Measurements from ENCODE around the gene PCNX2. TPM values are rescaled to one million over a fixed set of nuclear protein-coding genes. Genes with fewer than 3 reads are reported as not detected.

PCNX2 gene
- total RNA-seq, 3 donors from 2014 or later (not counting 1 experiment from before 2014, with no cell fraction given) = 12.9 to 25.8 (median 16.0) TPM

DNA sequence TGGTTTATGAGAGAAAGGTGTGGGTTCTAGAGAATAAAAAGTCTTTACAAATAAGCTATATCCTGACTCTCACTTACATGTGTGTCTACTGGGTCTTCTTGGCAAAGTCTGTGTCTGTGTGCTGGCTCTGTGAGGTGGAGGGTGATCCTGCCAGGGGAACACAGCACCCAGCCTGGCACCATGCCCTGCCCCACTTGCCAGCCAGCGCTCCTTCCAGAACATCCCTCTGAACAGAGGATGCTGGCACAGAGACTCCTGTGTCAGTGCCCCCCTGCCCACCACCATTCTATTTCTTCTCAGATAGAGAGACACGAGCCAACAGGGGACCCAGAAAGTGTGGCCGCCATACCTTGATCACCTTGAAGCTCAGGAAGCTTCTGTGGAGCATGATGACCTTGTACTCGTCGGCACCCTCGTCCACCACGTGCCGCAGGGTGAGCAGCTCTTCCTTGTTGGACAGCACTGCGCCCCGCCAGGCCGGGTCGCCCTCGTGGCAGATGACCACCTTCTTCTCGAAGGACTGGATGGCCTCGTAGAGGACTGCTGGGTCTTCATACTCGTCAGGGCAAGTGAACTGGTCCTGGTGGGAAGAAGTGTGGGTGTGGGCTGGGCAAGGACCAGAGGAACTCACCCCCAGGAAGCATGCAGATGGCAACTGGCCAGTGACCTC lies 295.4 kb downstream of the PCNX2 start:
- Mint-ChIP-seq H3K27ac (no peak overlapping the region), H3K4me1 (no peaks in the 10 kb centered on the region), H3K27me3 (ENCODE audit: low read depth in 2 of 2) (no peaks in the 10 kb centered on the region), H3K4me3 (no peak overlapping the region), H3K9me3 (peaks cover 0 to 2% of the 10 kb centered on the region in 2 donors), H3K36me3 (no peaks in the 10 kb centered on the region)
- ATAC-seq (no peak), DNase-seq (no peak)
- H3K27me3 ChIP-seq (ENCODE audit: control insufficient read depth, insufficient read depth, low read length) = no peaks in the 10 kb centered on the region
- intact Hi-C loops (cut with micrococcal nuclease) = no loop called here
- no peaks in the 10 kb centered on the region for H3K4me1 ChIP-seq (ENCODE audit: control insufficient read depth, insufficient read depth, low read length)
- no peak overlapping the region for H3K4me3 ChIP-seq (ENCODE audit: low read length)
- TF ChIP-seq CTCF (IDR thresholded peaks at IDR 0.05) = no peak
- no peaks in the 10 kb centered on the region for H3K9me3 ChIP-seq (ENCODE audit: control insufficient read depth, insufficient read depth, low read length)
- WGBS (ENCODE audit: insufficient coverage) = 95% methylated on average over 16 of the region's 16 CpGs
- peaks cover 24% of the 10 kb centered on the region for H3K36me3 ChIP-seq (ENCODE audit: control insufficient read depth, insufficient read depth, low read length)
- no peak overlapping the region for H3K27ac ChIP-seq (ENCODE audit: low read length)

DNA sequence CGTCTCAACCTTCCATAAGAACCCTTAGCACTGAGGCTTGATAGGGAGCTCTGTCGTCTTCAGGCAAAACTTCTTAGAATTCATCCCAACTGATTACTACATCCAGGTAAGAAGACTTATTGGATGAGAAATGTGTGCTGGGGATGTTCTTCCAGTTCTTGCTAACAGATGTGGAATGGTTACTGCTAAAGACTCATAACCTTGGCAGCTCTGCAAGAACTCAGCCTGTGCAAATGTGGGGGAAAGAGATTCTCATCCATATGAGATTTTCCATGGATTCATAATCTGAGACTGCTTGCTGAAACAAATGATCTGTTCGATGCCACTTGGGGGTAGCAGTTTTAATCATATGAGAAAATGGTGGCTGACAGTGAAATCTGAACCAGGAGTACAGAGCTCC lies 296.9 kb downstream of the PCNX2 start:
- DNase-seq = no peak
- Histone ChIP-seq H3K9me3 (ENCODE audit: control insufficient read depth, insufficient read depth, low read length) (peaks cover 5% of the 10 kb centered on the region), H3K27me3 (ENCODE audit: control insufficient read depth, insufficient read depth, low read length) (no peaks in the 10 kb centered on the region), H3K4me1 (ENCODE audit: control insufficient read depth, insufficient read depth, low read length) (no peaks in the 10 kb centered on the region), H3K27ac (ENCODE audit: low read length) (no peak overlapping the region), H3K4me3 (ENCODE audit: low read length) (no peak overlapping the region), H3K36me3 (ENCODE audit: control insufficient read depth, insufficient read depth, low read length) (peaks cover 24% of the 10 kb centered on the region)
- WGBS (ENCODE audit: insufficient coverage) = 90% methylated on average over 2 of the region's 3 CpGs
- Mint-ChIP-seq H3K27me3 (ENCODE audit: low read depth in 2 of 2) (no peaks in the 10 kb centered on the region), H3K27ac (no peak overlapping the region), H3K4me3 (no peak overlapping the region), H3K36me3 (no peaks in the 10 kb centered on the region), H3K9me3 (peaks cover 0 to 2% of the 10 kb centered on the region in 2 donors), H3K4me1 (no peaks in the 10 kb centered on the region)
- intact Hi-C loops (cut with micrococcal nuclease) = no loop called here
- no peak for ATAC-seq
- no peak for TF ChIP-seq CTCF (IDR thresholded peaks at IDR 0.05)

GRCh38 chr1:232998138-232998537 lies 297.4 kb downstream of the PCNX2 start:
- no peak overlapping the region for H3K4me3 ChIP-seq (ENCODE audit: low read length)
- no peak for TF ChIP-seq CTCF (IDR thresholded peaks at IDR 0.05)
- intact Hi-C loops (cut with micrococcal nuclease) = no loop called here
- H3K27me3 Mint-ChIP-seq (ENCODE audit: low read depth in 2 of 2) = no peaks in the 10 kb centered on the region
- H3K36me3 Mint-ChIP-seq = no peaks in the 10 kb centered on the region
- over 99% methylated on average over 6 of the region's 15 CpGs for WGBS (ENCODE audit: insufficient coverage)
- no peak overlapping the region for H3K27ac ChIP-seq (ENCODE audit: low read length)
- no peaks in the 10 kb centered on the region for H3K4me1 ChIP-seq (ENCODE audit: control insufficient read depth, insufficient read depth, low read length)
- no peak for ATAC-seq
- no peak overlapping the region for H3K27ac Mint-ChIP-seq
- H3K4me1 Mint-ChIP-seq = no peaks in the 10 kb centered on the region
- no peak overlapping the region for H3K4me3 Mint-ChIP-seq
- peaks cover 24% of the 10 kb centered on the region for H3K36me3 ChIP-seq (ENCODE audit: control insufficient read depth, insufficient read depth, low read length)
- peaks cover 0 to 2% of the 10 kb centered on the region in 2 donors for H3K9me3 Mint-ChIP-seq
- H3K9me3 ChIP-seq (ENCODE audit: control insufficient read depth, insufficient read depth, low read length) = peaks cover 7% of the 10 kb centered on the region
- DNase-seq = no peak
- no peaks in the 10 kb centered on the region for H3K27me3 ChIP-seq (ENCODE audit: control insufficient read depth, insufficient read depth, low read length)

DNA sequence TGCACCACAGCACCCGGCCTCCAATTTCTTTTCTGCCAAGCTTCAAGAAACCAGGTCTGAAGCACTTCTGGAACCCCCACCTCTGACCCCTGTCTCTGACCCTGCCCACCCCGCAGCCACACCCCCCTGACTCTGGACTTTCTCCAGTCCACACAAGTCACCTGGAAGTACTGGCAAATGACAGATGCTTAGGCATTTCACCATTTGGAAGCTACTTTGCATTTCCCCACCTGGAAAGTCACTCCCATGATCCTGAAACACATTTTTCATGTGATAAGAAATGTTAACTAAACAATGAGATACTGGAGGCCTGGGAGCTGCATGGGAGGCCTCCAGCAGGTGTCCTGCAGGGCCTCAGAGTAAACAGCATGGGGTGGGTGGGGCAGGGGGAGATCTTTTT lies 299.4 kb downstream of the PCNX2 start:
- ATAC-seq = no peak
- 94% methylated on average over 2 of the region's 2 CpGs for WGBS (ENCODE audit: insufficient coverage)
- no peaks in the 10 kb centered on the region for H3K27me3 ChIP-seq (ENCODE audit: control insufficient read depth, insufficient read depth, low read length)
- Mint-ChIP-seq H3K9me3 (no peaks in the 10 kb centered on the region), H3K27ac (no peak overlapping the region), H3K4me3 (no peak overlapping the region), H3K27me3 (ENCODE audit: low read depth in 2 of 2) (no peaks in the 10 kb centered on the region), H3K4me1 (no peaks in the 10 kb centered on the region), H3K36me3 (no peaks in the 10 kb centered on the region)
- intact Hi-C loops (cut with micrococcal nuclease) = no loop called here
- no peak overlapping the region for H3K4me3 ChIP-seq (ENCODE audit: low read length)
- TF ChIP-seq CTCF (IDR thresholded peaks at IDR 0.05) = no peak
- no peak for DNase-seq
- H3K36me3 ChIP-seq (ENCODE audit: control insufficient read depth, insufficient read depth, low read length) = peaks cover 24% of the 10 kb centered on the region
- H3K9me3 ChIP-seq (ENCODE audit: control insufficient read depth, insufficient read depth, low read length) = peaks cover 7% of the 10 kb centered on the region
- H3K27ac ChIP-seq (ENCODE audit: low read length) = no peak overlapping the region
- no peaks in the 10 kb centered on the region for H3K4me1 ChIP-seq (ENCODE audit: control insufficient read depth, insufficient read depth, low read length)

All from natural killer cell (primary cell).